ENCODE results near the gene SPINK5.

SPINK5 gene

GRCh38 chr5:148162038-148162437, 98.3 kb downstream of the SPINK5 start:
- in situ Hi-C loops (cut with MboI; ENCODE audit: low sequenced_read_pairs, unreplicated experiment), result no loop called here
- no peak for TF ChIP-seq CTCF (IDR thresholded peaks at IDR 0.05; ENCODE audit: borderline replicate concordance, control extremely low read depth, extremely low read depth, insufficient read depth, missing control alignments)
- no peak for DNase-seq (ENCODE audit: low spot score)

GRCh38 chr5:148163345-148163744, 99.6 kb downstream of the SPINK5 start:
- no peak for DNase-seq (ENCODE audit: low spot score)
- TF ChIP-seq CTCF (IDR thresholded peaks at IDR 0.05; ENCODE audit: borderline replicate concordance, control extremely low read depth, extremely low read depth, insufficient read depth, missing control alignments), result no peak
- in situ Hi-C loops (cut with MboI; ENCODE audit: low sequenced_read_pairs, unreplicated experiment), result no loop called here

- in situ Hi-C loops (cut with MboI; ENCODE audit: low sequenced_read_pairs, unreplicated experiment), result no loop called here
- TF ChIP-seq CTCF (IDR thresholded peaks at IDR 0.05; ENCODE audit: borderline replicate concordance, control extremely low read depth, extremely low read depth, insufficient read depth, missing control alignments), result no peak
- DNase-seq (ENCODE audit: low spot score), result no peak
Measured at GRCh38 chr5:148166550-148167283, 102.9 kb downstream of the SPINK5 start.

GRCh38 chr5:148168246-148168645, 104.5 kb downstream of the SPINK5 start, which contains the start of gene SPINK14:
Gene SPINK14 (plus strand): TSS chr5:148168546. CDS start chr5:148169733, 1,187 bp downstream.
- in situ Hi-C loops (cut with MboI; ENCODE audit: low sequenced_read_pairs, unreplicated experiment), result no loop called here
- no peak for DNase-seq (ENCODE audit: low spot score)
- TF ChIP-seq CTCF (IDR thresholded peaks at IDR 0.05; ENCODE audit: borderline replicate concordance, control extremely low read depth, extremely low read depth, insufficient read depth, missing control alignments), result no peak

- no peak for DNase-seq (ENCODE audit: low spot score)
- in situ Hi-C loops (cut with MboI; ENCODE audit: low sequenced_read_pairs, unreplicated experiment), result no loop called here
- no peak for TF ChIP-seq CTCF (IDR thresholded peaks at IDR 0.05; ENCODE audit: borderline replicate concordance, control extremely low read depth, extremely low read depth, insufficient read depth, missing control alignments)
Measured at GRCh38 chr5:148172377-148172776, 108.6 kb downstream of the SPINK5 start.

GRCh38 chr5:148176480-148176879, 112.7 kb downstream of the SPINK5 start:
- TF ChIP-seq CTCF (IDR thresholded peaks at IDR 0.05; ENCODE audit: borderline replicate concordance, control extremely low read depth, extremely low read depth, insufficient read depth, missing control alignments), result no peak
- DNase-seq (ENCODE audit: low spot score), result no peak
- in situ Hi-C loops (cut with MboI; ENCODE audit: low sequenced_read_pairs, unreplicated experiment), result loop anchor here (25.0 kb wide), 3 partner anchors 286 to 861 kb away; no protein-coding TSS in a partner anchor

Data from GM13976 (cell line).